ENCODE measurements around the gene ZNF787.

Gene ZNF787

DNA sequence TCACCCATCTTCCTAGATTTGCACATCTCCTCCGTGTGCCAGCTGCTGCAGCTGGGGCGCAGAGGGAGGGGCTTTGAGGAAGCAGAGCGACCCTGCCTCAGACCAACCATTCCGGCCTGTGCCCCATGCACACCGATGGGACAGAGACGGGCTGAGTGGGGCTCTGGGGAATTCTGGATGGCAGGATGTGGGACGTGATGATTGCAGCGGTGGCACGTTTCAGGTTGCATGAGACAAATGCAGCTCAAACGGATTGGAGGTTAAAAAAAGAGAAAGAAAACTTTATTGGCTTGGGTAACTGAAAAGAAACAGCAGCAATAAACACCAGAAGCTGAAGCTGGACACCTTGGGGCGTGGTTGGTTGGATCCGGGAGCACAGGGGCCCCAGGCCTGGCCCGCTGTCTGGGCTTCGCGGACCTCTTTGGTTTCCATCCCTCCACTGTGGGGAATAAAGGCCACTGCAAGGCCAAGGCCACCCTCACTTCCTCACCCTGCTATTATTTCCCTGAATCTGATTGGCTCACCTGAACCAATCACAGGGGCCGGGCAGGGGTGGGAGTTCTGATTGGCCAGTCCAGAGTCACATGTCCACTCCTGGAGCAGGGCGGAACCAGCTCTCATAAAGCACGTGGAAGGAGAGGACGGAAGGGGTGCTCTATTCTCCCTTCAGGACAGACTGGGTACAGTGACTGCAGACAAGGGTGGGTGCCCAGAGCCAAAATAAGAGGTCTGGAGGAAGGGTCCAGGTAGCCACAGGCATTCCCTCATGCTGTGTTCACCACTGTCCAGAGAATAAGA is 6.1 kb upstream of the ZNF787 start:
- TF ChIP-seq, protein P1, sequence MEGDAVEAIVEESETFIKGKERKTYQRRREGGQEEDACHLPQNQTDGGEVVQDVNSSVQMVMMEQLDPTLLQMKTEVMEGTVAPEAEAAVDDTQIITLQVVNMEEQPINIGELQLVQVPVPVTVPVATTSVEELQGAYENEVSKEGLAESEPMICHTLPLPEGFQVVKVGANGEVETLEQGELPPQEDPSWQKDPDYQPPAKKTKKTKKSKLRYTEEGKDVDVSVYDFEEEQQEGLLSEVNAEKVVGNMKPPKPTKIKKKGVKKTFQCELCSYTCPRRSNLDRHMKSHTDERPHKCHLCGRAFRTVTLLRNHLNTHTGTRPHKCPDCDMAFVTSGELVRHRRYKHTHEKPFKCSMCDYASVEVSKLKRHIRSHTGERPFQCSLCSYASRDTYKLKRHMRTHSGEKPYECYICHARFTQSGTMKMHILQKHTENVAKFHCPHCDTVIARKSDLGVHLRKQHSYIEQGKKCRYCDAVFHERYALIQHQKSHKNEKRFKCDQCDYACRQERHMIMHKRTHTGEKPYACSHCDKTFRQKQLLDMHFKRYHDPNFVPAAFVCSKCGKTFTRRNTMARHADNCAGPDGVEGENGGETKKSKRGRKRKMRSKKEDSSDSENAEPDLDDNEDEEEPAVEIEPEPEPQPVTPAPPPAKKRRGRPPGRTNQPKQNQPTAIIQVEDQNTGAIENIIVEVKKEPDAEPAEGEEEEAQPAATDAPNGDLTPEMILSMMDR (conservative IDR thresholded peaks at IDR 0.05) = no peak
- no peak overlapping the region for H3K27ac ChIP-seq

DNA sequence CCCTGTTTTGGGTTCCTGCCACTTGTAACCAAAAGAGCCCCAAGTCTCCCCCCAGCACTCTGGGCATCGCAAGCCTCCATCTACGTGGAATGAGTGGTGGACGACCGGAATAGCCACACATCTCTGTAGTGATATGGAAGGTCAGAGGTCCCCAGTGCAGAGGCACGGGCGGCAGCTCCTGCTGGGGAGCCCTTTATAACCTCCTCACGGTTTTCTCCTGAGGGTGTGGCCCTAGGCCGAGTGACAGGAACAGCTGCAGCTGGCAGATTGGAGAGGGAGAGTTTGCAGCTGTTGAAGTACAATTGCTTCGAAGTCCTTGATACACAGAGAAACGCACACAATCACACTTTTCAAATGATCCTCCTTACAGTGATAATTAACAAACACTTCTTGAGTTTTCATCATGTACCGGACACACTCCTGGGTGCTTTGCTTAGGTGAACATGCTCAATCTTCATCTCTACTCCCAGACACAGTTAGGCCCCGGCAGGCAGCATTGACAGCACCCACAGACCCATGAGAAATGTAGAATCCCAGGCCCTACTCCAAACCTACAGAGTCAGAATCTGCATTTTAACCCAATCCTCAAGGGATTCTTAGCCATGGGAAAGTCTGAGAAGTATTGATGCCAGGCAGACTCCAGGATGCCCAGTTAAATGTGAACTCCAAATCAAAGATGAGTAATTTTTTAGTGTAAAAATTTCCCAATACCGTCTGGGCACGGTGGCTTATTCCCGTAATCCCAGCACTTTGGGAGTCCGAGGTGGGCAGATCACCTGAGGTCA is 4.9 kb upstream of the ZNF787 start:
- H3K27ac ChIP-seq = no peak overlapping the region
- TF ChIP-seq, protein P1 (conservative IDR thresholded peaks at IDR 0.05) = no peak

DNA sequence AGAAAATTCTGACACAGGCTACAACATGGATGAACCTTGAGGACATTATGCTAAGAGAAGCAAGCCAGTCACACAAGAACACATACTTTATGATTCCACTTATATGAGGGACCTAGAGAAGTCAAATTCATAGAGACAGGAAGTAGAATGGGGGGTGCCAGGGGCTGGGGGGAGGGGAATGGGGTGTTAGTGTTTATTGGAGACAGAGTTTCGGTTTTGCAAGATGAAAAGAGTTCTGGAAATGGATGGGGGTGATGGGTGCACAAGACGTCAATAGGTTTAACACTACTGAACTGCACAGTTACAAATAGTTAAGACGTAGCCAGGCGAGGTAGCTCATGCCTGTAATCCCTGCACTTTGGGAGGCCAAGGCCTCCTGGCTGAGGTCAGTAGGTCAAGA is 3.5 kb upstream of the ZNF787 start:
- TF ChIP-seq, protein P1 (conservative IDR thresholded peaks at IDR 0.05) = no peak
- H3K27ac ChIP-seq = no peak overlapping the region

DNA sequence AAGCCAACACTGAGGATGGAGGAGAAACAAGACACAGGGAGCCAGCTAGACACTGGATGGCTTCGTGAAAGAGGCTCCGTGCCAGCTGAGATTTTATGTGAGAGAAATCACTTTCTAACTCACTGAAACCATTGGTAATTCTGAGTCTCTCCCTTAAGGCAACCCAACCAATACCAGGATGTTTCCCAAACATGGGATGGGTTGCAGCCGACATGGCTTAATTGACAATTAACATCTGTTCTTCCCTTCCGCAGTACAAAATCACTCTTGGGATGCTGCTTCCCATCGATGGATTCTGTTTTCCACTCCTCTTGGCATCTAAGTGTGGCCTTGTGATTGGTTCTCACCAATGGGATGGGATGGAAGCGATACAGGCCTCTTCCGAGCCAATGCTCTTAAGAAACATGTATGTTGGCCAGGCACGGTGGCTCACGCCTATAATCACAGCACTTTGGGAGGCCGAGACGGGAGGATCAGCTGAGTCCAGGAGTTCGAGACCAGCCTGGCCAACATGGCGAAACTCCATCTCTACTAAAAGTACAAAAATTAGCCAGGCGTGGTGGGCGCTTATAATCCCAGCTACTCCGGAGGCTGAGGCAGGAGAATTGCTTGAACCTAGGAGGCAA is 2.3 kb upstream of the ZNF787 start:
- H3K27ac ChIP-seq = no peak overlapping the region
- TF ChIP-seq, protein P1 (conservative IDR thresholded peaks at IDR 0.05) = no peak

DNA sequence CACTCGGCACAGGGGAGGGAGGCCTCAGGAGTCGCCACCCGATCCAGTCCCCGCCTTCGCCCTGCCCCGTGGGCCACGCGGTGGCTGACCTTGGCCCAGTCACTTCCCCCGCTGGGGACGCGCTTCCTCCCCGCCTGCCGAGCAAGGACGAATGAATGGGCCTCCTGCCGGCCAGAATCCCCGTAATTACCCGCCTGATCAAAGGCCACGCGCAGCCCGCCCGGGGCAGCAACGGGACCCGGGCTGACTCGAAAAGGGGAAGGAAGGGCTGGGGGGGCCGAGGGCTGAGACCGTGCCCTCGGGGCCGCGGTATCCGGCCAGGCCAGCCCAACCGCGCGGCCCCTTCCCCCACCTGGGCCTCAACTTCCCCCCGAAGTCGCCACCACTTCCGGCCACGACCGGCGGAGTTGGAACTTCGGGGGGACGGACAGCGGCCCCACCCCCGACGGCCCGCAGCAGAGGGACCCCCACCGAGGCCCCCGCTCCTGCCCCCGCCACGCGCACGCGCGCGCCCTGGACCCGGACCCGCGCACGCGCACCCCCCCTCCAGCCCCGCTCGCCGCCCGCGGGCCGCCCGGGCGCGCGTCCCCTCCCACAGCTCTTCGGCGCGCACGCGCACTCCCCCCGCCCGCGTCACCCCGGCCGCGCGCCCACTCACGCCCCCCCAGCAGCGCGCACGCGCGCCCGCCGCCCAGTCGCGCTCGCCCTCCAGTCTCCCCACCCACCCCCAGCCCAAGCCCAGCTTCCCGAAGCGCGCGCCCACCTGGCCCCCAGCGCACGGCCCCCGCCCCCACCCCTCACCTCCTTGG is 520 bp downstream of the ZNF787 start:
- peak overlapping the region; percentile 97 for H3K27ac ChIP-seq
- TF ChIP-seq, protein P1 (conservative IDR thresholded peaks at IDR 0.05) = peak; percentile 18; the same call in 1 of the 2 replicates

DNA sequence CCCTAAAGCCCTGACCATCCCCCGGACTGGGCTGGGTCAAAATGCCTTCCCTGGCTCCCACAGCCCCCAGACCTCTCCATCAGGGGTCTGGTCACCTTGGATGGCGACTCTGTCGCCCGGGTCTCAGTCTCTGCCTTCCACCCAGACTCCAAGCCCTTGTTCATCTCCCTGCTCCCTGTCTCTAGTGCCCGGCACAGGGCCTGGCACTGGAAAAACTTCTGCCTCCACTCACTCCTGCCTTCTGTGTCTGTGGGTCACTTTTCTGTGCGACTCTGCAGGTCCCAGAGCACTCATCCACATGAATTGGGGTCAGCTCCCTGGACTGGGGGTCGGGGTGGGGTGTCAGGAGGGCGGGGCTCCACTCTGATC is 1.1 kb downstream of the ZNF787 start:
- H3K27ac ChIP-seq = peak overlapping the region; percentile 97
- TF ChIP-seq, protein P1 (conservative IDR thresholded peaks at IDR 0.05) = no peak
